HG03139 (cell line): ENCODE data around the gene HOXB9.

ENCODE experiments used
- ATAC-seq: cut with Tn5 transposase; IDR thresholded peaks from one replicate; pipeline ENCODE4 v1.9.1; 2021; ENCODE audit not compliant: unreplicated experiment

The HOXB9 gene

GRCh38 chr17:48599354-48599753, 26.8 kb downstream of the HOXB9 start:
- ATAC-seq = no peak

GRCh38 chr17:48598736-48599135, 27.4 kb downstream of the HOXB9 start:
- ATAC-seq = no peak

GRCh38 chr17:48597778-48598631, 28.2 kb downstream of the HOXB9 start:
- ATAC-seq = no peak

DNA sequence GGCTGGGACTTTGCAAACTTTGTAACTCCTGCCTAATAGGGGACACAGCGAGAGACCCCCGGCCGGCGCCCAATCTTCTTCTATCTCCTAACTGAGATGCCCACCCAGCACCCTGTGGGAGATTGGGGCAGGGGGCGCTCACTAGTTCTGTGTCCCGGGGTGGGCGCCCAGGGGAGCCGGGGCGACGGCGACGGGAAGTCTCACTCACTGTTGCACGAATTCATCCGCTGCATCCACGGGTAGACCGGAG, 28.7 kb downstream of the HOXB9 start:
- ATAC-seq = no peak

- ATAC-seq = no peak
These were observed 29.2 kb downstream of the HOXB9 start for GRCh38 chr17:48596735-48597527.

- ATAC-seq = no peak
These were observed 30.0 kb downstream of the HOXB9 start for GRCh38 chr17:48596000-48596734.

GRCh38 chr17:48595278-48595999, 30.7 kb downstream of the HOXB9 start:
- ATAC-seq = no peak

- ATAC-seq = no peak
These were observed 31.4 kb downstream of the HOXB9 start for GRCh38 chr17:48594538-48595277.

DNA sequence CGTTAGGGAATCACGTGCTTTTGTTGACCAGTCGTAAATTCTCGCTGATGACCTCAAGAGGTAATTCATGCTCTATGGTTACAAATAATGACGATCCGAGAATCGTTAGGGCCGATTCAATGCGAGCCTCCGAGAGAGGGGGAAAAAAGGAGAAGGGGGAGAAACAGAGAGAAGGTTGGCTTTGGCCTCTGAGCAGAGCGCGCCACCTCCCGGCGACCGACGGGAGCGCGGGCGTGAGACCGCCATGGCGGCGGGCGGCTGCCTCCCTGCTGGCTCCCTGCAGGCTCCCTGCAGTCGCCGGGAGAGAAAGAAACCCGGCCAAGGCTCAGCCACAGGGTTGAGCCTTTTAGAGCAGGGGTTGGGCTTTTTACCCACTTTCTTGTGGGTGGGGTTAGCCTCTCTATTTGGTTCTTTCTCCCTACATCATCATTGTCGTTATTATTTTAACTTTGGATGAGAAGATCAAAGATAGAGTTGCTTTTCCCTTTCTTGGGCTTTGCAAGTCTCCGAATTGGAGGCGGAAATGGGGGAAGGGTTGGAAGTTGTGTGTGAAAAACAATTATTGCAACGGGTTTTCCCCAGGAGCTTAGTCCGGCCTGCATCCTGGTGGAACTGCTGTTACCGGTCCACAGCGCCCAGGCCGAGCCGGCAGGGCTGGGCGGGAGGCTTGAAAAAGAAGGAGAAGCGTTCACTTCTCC, 32.2 kb downstream of the HOXB9 start:
- ATAC-seq = no peak

- ATAC-seq = no peak
These were observed 32.9 kb downstream of the HOXB9 start, which contains the start of gene HOXB5 for GRCh38 chr17:48593126-48593829. Gene HOXB5, minus strand, starts transcription at chr17:48593779. Its CDS starts 97 bp downstream, at chr17:48593682.

DNA sequence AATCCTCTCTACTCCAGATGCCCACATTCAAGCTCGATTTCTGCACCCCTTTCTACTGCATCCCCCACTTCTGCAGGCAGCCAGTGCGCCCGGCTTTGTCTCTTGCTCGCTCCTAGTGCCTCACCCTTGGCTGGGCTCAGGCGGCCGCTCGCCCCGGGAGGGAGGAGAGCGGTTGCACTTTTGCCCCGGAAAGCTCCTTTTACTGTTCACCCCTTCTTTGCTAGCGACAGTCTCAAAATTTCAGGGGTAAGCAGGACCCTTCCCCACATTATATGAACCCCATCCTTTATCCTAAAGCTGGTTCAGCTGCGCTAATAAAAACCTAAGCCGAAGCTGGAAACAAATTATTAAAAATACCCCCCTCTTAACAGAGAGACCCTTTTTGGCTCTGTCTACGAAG, 33.6 kb downstream of the HOXB9 start:
- ATAC-seq = no peak

DNA sequence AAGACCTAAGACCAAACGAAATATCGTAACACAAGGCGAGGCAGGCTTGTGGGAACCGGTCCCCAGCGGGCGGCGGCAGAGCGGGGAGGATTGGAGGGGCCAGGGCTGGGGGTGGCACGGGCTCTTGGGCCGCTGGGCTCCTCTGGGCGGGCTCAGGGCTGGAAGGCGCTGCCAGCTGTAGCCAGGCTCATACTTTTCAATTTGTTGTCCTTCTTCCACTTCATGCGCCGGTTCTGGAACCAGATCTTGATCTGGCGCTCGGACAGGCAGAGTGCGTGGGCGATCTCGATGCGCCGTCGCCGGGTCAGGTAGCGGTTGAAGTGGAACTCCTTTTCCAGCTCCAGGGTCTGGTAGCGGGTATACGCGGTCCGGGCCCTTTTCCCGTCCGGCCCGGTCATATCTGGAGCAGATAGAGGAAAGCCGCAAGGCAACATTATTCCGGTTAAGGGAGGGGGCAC, 34.1 kb downstream of the HOXB9 start:
- no peak for ATAC-seq

DNA sequence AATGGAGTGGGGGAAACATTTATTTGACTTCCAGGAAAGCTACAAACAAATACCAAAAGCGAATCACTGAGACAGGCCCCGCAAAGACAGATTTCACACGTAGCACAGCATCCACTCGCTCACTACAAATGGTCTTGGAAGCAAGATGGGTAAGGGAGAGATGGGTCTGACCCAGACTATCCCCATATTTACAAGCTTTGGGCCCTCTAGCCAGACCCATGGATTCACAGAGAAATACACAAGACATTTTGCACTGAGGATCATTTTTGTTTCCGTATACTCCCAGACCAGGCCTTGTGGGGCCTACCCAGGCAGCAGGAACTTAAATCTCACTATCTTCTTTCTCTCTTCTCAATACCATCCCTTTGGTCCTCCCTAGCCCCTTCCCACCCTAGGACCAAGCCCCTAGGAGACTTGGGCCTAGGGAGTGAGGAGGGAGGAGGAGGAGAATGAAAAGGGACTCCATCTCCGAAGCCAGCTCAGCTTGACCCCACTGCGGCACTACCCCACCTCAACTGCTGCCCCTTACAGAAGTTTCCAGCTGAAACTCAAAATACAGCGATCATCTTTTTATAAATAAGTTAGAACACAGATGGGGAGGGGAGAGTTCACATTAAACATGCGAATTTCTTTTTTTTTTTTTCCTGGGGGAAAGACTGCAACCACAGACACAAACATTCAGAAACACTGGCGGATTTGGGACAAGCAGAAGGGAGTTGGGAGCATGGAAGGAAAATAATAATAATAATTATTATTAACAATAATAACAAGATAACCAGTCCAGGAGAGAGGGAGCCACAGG, 34.7 kb downstream of the HOXB9 start:
- no peak for ATAC-seq

DNA sequence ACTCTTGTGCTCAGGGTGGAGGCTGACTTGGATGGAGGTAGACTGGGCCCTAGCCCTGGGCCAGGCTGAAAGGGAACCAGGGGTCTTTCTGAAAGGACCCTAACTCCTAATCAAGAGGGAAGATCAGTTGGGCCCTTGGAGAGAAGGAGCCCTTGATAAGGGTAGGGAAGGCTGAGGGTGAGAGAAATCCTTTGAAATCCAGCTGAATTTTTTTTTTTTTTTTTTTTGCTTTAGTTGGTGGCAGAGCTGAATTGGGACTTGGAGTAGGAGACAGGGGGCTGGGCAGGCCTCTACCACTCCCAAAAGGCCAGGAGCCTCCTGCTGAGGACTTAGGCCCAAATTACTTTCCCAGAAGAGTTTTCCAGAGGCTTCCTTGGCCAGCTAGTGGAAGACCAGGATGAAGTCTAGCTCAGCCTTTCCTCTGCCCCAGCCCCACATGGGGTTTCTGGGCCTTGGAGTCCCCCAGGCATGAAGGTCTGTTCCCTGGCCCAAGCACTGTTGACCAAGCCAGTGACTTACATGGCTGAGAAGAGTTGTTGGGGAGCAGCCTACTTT, 35.5 kb downstream of the HOXB9 start:
- ATAC-seq = no peak

DNA sequence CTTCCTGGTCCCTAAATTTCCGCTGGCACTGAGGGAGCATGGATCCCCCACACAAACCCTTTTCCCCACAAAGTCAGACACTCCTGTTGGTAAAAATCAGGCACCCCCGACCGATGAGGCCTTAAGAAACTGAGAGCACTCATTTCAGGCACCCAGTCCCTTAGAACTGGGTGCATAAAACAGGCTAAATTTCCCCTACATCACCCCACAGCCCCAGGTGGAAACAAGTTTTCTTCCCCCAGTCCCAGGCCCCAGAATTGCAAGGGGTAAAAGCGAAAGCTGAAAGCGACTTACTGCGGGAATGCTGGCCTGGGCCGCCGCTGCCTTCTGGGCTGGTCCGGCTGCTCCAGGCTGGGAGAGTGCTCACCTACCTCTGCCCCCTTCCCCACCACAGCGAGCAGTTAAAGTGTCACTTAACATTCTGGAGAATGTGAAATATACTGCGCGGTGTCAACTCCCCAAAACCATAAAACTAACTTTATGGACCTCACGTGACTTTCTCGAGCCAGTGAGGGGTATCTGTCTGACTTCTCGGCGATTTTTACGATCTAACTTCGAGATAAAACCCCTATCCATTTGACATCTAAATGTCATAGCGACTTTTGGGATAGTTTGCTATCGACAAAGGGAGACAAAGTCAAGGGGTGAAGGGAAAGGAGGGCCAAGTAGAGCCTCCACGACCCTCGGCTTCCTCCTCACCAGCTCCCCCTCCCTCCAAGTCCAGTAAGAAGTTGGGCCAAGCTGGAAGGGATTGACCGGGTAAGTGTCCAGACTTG, 36.1 kb downstream of the HOXB9 start, which contains the start of gene HOXB3:
Gene HOXB3, minus strand, starts transcription at position 411 of the 776 bp plus-strand sequence. CDS start 37,767 bp downstream, outside the sequence.
- ATAC-seq = no peak

DNA sequence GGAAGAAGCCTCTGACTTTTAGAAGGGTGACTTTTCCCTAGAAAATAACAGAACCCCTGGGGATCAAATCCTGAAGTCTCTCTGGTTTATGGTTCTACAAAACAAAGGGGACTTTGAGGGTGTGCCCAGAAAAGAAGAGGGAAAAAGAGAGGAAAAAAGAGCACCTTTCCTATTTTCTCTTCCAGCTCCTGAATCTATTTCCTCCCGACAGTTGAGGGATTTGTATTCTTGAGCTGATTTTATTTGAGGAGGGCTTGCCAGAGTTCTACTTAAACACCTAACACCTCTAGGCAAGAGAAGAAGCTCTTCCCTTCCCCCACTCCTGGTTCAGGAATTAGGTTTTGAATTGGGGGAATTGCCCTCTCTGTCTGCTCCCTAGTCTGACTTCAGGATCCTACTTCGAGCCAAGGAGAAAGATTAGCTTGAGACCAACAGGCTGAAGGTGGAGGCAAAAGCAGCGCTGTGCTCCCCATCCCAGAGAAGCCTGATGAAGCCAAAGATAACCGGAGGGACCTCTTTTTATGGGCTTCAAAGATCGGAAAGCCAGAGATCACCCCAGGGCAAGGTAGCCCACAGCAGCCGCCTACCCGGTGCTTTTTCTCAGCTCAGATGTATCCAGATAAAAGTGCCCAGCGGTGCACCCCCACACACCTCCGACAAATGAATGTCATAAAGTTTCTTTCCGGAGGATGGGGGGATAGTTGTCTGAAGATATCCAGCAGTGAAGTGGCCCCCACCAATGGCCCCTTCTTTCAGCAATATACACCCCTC, 36.9 kb downstream of the HOXB9 start:
- ATAC-seq = no peak
